Adrenal gland (tissue), 5 donors: Measurements from ENCODE around the gene ACR.

Experiments used
- CTCF ChIP-seq, 6 experiments: fragments of 450-650 bp in 4 of 6; fragments of 200-600 bp in 2 of 6; sonication (generic) in 1 of 6; IDR thresholded peaks; 1 replicate in 5 of 6; 2 replicates in 1 of 6; pipeline versions ENCODE4 v1.5.1 to v1.8.0; 2016 to 2021; ENCODE audit warnings: antibody characterized with exemption in 6 of 6, mild to moderate bottlenecking in 2 of 6, moderate library complexity in 1 of 6
- POLR2A ChIP-seq, 2 donors: fragments of 450-650 bp; IDR thresholded peaks; one replicate each; pipeline ENCODE4 v1.6.1; 2017; ENCODE audit warnings: antibody characterized with exemption in 2 of 2, mild to moderate bottlenecking in 2 of 2, moderate library complexity in 1 of 2
- donor health status: DM: no; HTN: no; CAD: no.

GRCh38 chr22:50737728-50738648 lies at the start of gene ACR:
- no peak for TF ChIP-seq CTCF (IDR thresholded peaks at IDR 0.05)
- no peak for TF ChIP-seq POLR2A (IDR thresholded peaks at IDR 0.05)
